ENCODE measurements around the gene JAK1. TPM values are rescaled to one million over a fixed set of nuclear protein-coding genes. Genes with fewer than 3 reads are reported as not detected.
"Not testable (repeated sequence)": the region's sequence is repeated elsewhere in the genome, so short reads cannot be mapped to it uniquely, and the experiment has no call there.

The JAK1 gene
- total and polyA plus RNA-seq, 11 donors, result 20.5 to 189 (median 94.8) TPM

DNA sequence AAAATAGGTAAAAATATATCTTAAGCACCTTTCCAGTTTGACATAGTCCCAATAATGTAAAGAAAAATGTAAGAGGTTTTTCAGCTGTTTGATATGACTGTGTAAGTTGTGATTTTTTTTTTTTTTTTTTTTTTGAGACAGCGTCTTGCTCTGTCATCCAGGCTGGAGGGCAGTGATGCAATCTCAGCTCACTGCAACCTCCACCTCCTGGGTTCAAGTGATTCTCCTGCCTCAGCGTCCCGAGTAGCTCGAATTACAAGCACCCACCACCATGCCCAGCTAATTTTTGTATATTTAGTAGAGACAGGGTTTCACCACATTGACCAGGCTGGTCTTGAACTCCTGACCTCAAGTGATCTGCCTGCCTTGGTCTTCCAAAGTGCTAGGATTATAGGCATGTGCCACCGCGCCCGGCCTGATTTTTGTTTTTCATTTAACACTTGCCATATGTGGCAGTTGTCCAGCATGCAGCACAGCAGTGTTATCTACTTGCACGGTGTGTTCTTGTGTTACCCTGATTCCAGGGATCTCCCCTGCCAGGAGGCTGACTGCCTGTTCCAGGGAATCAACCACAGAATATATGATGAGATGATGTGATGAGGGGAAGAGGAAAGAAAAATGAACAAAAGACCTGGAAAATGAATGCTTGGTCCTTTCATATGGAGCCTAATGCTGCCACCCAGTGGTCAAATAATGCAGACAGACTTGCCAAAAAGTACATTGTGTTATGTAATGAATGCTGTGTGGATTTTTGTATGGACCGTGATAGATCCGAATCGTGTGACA lies 142.5 kb downstream of the JAK1 start:
- peaks cover 0 to 7% (median 0%) of the 10 kb centered on the region in 9 donors for H3K36me3 ChIP-seq
- intact Hi-C loops (cut with DNase I), result loop anchor here (1.0 to 10.0 kb wide), 16 partner anchors 77 to 557 kb away; partner anchors contain the start of genes RAVER2 (in 7 of the 10) and CACHD1 (in 2 of the 10)
- TF ChIP-seq CTCF (IDR thresholded peaks at IDR 0.05) (peak; percentile 74 to 91 (median 84)), POLR2A (IDR thresholded peaks at IDR 0.05) (no peak)
- WGBS, 4 donors, result 43 to 51% (median 47%) methylated on average over 11 of the region's 11 CpGs
- H3K27me3 ChIP-seq, result no peaks in the 10 kb centered on the region
- ATAC-seq, result peak; percentile 53 to 71 (median 67)
- H3K9me3 ChIP-seq, result peaks cover 0 to 7% (median 0%) of the 10 kb centered on the region in 12 donors
- peak in 4 of 5 donors; percentile 34 to 61 (median 52) for DNase-seq
- H3K4me3 ChIP-seq, result peak overlapping the region in 4 of 12 donors; percentile 20 to 37 (median 29)
- no peak overlapping the region for H3K27ac ChIP-seq
- peaks cover 0 to 28% (median 1%) of the 10 kb centered on the region in 12 donors for H3K4me1 ChIP-seq

DNA sequence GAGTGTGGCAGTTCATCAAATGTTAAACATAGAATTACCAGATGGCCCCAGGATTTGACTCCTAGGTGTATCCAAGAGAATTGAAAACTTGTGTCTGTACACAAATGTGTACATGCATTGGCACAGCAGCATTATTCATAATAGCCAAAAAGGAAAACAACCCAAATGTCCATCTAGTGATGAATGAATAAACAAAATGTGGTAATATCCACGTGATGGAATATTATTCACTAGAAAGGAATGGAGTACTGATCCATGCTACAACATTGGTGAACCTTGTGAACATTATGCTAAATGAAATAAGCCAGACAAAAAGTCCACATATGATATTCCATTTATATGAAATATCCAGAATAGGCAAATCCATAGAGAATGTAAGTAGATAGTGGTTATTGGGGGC lies 143.7 kb downstream of the JAK1 start:
- DNase-seq, result no peak
- peaks cover 0 to 7% (median 0%) of the 10 kb centered on the region in 12 donors for H3K9me3 ChIP-seq
- H3K27me3 ChIP-seq, result no peaks in the 10 kb centered on the region
- intact Hi-C loops (cut with DNase I), result loop anchor here (2.0 to 10.0 kb wide), 11 partner anchors 75 to 555 kb away; partner anchors contain the start of genes RAVER2 (in 5 of the 10) and CACHD1 (in 2 of the 10)
- TF ChIP-seq CTCF (IDR thresholded peaks at IDR 0.05) (no peak), POLR2A (IDR thresholded peaks at IDR 0.05) (no peak)
- WGBS, 4 donors, result 62 to 76% (median 73%) methylated on average over 1 of the region's 1 CpG
- H3K27ac ChIP-seq, result no peak overlapping the region
- no peak overlapping the region for H3K4me3 ChIP-seq
- peaks cover 0 to 7% (median 0%) of the 10 kb centered on the region in 9 donors for H3K36me3 ChIP-seq
- no peak for ATAC-seq
- peaks cover 0 to 19% (median 0%) of the 10 kb centered on the region in 12 donors for H3K4me1 ChIP-seq

DNA sequence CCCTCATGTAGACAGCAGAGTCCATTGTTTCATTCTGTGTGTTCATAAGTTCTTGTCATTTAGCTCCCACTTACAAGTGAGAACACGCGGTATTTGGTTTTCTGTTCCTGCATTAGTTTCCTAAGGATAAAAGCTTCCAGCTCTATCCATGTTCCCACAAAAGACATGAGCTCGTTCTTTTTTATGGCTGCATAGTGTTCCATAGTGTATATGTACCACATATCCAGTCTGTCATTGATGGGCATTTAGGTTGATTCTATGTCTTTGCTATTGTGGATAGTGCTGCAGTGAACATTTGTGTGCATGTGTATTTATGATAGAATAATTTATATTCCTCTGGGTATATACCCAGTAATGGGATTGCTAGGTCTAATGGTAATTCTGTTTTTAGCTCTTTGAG lies 145.8 kb downstream of the JAK1 start:
- Histone ChIP-seq H3K9me3 (peaks cover 0 to 10% (median 0%) of the 10 kb centered on the region in 12 donors), H3K36me3 (peaks cover 0 to 21% (median 3%) of the 10 kb centered on the region in 9 donors)
- not testable (repeated sequence) for H3K27ac ChIP-seq, DNase-seq, H3K27me3 ChIP-seq, H3K4me3 ChIP-seq, H3K4me1 ChIP-seq, ATAC-seq
- 97 to 98% (median 98%) methylated on average over 3 of the region's 3 CpGs for whole genome bisulfite sequencing, 4 donors
- intact Hi-C loops (cut with DNase I), result loop anchor here in 9 of 10 donors (2.0 to 10.0 kb wide), 10 partner anchors 73 to 554 kb away; partner anchors contain the start of genes RAVER2 (in 4 of the 9) and CACHD1 (in 2 of the 9)

GRCh38 chr1:64817364-64817763 lies 149.0 kb downstream of the JAK1 start:
- WGBS, 4 donors, result 83 to 92% (median 90%) methylated on average over 5 of the region's 5 CpGs
- H3K27ac ChIP-seq; DNase-seq; H3K4me1 ChIP-seq; ATAC-seq; intact Hi-C loops (cut with DNase I); H3K27me3 ChIP-seq; H3K4me3 ChIP-seq: not testable (repeated sequence)
- Histone ChIP-seq H3K36me3 (peaks cover 0 to 40% (median 11%) of the 10 kb centered on the region in 9 donors), H3K9me3 (peaks cover 0 to 10% (median 0%) of the 10 kb centered on the region in 12 donors)

GRCh38 chr1:64814427-64814826 lies 151.9 kb downstream of the JAK1 start:
- 95 to 99% (median 97%) methylated on average over 1 of the region's 1 CpG for WGBS, 4 donors
- H3K9me3 ChIP-seq, result peaks cover 0 to 3% (median 0%) of the 10 kb centered on the region in 12 donors
- intact Hi-C loops (cut with DNase I), result no loop called here
- no peak for ATAC-seq
- no peak for DNase-seq
- TF ChIP-seq POLR2A (IDR thresholded peaks at IDR 0.05), result no peak
- no peak for TF ChIP-seq CTCF (IDR thresholded peaks at IDR 0.05)
- no peak overlapping the region for H3K27ac ChIP-seq
- H3K36me3 ChIP-seq, result peaks cover 0 to 35% (median 11%) of the 10 kb centered on the region in 9 donors
- H3K4me1 ChIP-seq, result peaks cover 0 to 6% (median 0%) of the 10 kb centered on the region in 12 donors
- H3K27me3 ChIP-seq, result no peaks in the 10 kb centered on the region
- H3K4me3 ChIP-seq, result no peak overlapping the region
